ENCODE data around the gene TMPRSS13.

TMPRSS13 gene

DNA sequence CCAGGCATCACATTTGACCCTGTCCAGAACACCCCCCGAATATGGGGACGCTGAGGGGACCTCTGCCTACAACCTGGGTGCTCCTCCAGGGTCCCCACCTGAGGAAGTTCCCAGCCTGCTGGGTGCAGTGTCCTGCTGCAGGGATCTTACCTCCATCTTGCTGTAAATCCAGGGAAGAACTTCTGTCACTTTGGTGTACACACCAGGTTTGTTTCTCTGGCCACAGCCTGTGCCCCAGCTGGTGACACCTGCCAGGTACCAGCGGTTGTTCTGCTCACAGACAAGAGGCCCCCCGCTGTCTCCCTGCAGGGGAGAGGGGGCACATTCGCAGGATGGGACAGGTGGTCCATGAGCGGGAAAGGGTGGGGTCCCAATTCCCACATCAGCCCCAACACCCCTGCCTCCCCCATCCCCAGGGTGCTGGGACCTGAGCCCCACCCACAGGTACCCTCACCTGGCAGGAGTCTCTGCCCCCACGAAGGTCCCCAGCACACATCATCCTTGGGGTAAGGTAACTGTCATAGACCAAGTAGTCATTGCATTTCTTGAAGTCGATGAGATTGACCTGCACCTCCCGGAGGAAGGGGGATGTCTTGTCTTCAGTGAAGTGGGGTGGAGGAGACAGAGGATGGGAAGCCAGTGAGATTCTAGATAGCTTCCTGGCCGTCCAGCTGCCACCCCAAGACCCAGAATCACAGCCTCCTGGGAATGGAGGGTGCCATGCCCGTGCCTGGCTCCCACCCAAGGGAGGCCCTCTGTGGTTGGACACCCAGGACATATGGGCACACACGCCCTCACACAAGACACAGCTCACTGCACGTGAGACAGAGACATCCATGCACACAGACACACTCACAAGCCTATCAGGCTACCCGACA is 25.5 kb downstream of the TMPRSS13 start:
- Mint-ChIP-seq H3K27ac (no peak overlapping the region), H3K4me3 (no peak overlapping the region), H3K9me3 (no peaks in the 10 kb centered on the region), H3K36me3 (no peaks in the 10 kb centered on the region), H3K27me3 (no peaks in the 10 kb centered on the region), H3K4me1 (peaks cover 33% of the 10 kb centered on the region)
- no peak for ATAC-seq

DNA sequence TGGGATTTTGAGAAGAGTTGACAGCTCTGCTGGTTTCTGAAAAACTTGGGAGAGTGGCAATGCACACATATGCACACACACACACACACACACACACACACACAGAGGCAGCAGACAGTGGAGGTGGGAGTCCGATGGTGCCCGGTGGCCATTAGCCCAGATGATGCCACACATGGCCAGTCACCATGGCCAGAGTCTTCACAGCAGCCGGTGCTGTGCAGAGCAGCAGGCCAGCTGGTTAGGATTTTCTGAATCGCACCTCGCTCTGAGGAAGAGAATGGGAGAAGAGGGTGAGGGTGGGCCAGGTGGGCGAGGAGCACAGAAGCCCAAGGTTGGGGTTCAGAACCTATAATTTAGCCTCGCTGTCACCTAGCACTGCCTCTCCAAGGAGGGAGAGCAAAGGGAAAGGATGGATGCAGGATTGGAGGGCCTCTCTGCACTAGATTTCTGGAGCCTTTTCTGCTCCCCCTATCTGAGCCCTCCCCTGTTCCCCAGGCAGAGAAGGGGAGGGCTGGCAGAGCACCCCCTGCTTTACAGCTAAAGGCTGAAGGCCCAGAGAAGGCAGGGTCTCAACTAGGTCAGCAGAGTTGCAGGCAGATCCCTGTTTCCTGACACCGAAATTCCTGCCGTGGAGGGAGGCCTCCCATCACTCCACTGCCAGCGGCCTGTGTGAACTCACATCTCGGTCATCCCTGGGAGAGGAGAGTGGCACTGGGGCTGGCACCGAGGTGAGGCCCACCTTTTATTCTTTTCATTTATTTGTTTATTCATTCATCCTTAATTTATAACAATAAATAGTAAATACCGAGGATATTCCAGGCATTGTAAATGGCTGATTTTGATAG is 27.0 kb downstream of the TMPRSS13 start:
- Mint-ChIP-seq H3K27me3 (no peaks in the 10 kb centered on the region), H3K4me1 (peaks cover 31% of the 10 kb centered on the region), H3K9me3 (no peaks in the 10 kb centered on the region), H3K27ac (no peak overlapping the region), H3K4me3 (no peak overlapping the region), H3K36me3 (no peaks in the 10 kb centered on the region)
- ATAC-seq, result no peak

DNA sequence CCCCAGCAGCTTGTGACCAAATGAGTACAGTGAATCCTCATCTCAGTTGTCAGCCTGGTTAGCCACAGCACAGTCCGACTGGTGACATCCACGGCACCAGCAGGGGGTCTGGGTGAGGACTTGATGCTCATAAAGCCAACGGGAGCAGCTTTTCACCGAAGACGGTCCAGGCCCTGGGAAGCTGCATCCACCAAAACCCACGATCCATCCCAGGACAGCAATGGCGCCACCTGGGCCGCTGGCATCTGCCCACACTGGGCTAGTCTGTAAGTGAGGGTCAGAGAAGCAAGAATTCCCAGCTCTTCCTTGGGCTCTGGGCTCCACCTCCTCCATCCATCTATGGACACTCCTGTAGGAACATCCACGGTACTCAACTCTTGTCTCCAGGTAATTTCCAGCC is 27.6 kb downstream of the TMPRSS13 start:
- Mint-ChIP-seq H3K27me3 (no peaks in the 10 kb centered on the region), H3K4me1 (peaks cover 29% of the 10 kb centered on the region), H3K9me3 (no peaks in the 10 kb centered on the region), H3K36me3 (no peaks in the 10 kb centered on the region), H3K4me3 (no peak overlapping the region), H3K27ac (no peak overlapping the region)
- ATAC-seq, result no peak

DNA sequence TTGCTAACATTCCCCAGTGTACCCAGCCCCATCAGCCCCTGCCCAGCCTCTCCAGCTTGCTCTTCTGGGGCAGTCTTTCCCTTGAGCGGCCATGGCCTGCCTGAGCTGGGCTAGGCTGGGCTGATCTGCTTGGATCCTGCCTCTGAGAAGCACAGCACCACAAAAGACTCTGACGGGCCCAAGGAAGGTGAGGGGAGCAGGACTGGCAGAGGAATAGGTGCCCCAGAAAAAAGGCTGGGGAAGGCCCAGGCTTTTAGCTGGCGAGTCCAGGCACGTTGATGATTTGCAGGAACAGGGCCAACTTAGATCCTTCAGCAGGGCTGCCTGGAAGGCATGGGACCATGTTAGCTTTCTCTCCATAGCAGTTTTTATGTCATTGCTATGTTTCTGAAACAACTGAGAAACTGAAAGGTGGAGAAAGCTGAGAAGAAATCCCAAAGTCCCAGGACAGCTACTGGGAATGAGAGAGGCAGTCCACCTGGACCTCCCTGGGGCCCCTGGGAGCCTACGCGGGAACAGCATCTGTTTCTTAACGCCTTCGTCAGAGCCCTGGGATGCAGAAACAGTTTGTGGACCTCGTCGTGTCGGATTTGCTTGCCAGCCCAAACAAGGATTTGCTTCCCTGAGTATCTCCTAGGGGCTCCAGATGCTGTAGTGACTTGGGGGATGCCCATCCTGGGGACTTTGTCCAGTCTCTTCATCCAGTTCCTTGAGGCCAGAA is 28.3 kb downstream of the TMPRSS13 start:
- ATAC-seq, result peak; percentile 34
- Mint-ChIP-seq H3K4me1 (peaks cover 29% of the 10 kb centered on the region), H3K4me3 (no peak overlapping the region), H3K27me3 (no peaks in the 10 kb centered on the region), H3K27ac (peak overlapping the region; percentile 87), H3K36me3 (no peaks in the 10 kb centered on the region), H3K9me3 (no peaks in the 10 kb centered on the region)

DNA sequence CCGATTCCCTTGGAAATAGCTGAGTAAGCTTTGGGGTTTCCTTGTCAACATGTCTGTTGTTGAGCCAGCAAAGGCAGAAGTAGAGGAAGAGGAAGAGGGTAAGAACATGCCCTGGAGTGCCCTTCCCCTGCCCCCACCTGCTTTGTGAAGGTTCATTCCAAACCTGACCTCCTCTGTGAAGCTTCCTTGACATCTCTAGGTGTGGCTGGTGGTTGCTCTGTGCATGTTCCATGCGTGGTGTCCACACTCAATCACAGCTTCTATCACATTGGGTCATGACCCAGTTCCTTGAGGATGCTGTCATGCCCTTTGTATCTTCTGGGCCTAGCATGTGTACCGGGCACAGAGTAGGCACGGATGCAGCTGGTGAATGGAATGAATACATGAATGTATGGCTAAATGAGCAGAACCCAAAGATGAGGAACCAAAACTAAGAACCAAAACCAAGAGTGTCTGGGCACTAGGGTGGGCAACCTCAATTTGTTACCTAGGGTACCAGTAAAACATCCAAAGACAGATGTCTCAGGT is 29.0 kb downstream of the TMPRSS13 start:
- peak; percentile 94 for ATAC-seq
- no peaks in the 10 kb centered on the region for H3K27me3 Mint-ChIP-seq
- H3K9me3 Mint-ChIP-seq, result no peaks in the 10 kb centered on the region
- no peaks in the 10 kb centered on the region for H3K36me3 Mint-ChIP-seq
- no peak overlapping the region for H3K4me3 Mint-ChIP-seq
- peaks cover 29% of the 10 kb centered on the region for H3K4me1 Mint-ChIP-seq
- peak overlapping the region; percentile 87 for H3K27ac Mint-ChIP-seq

DNA sequence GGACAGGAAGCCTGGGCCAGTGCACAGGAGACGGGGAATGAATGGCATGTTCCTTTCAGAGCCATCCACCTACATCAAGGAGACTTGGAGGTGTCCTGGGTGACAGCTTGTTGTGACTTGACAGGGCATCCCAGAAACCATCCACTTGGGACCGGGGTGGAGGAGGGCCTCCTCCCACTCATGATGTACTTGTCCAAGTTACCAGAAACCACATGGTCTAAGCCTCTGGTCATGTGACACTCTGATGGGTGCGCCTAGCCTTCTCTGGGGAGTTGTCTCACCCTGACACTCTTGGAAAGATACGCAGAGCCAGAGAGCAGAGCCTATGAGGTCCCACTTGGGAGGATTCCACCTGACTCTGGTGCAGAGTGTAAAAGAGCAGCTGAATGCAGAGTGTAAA is 31.1 kb downstream of the TMPRSS13 start:
- Mint-ChIP-seq H3K27me3 (peaks cover 10% of the 10 kb centered on the region), H3K4me3 (no peak overlapping the region), H3K9me3 (no peaks in the 10 kb centered on the region), H3K4me1 (peaks cover 29% of the 10 kb centered on the region), H3K36me3 (no peaks in the 10 kb centered on the region), H3K27ac (no peak overlapping the region)
- no peak for ATAC-seq

DNA sequence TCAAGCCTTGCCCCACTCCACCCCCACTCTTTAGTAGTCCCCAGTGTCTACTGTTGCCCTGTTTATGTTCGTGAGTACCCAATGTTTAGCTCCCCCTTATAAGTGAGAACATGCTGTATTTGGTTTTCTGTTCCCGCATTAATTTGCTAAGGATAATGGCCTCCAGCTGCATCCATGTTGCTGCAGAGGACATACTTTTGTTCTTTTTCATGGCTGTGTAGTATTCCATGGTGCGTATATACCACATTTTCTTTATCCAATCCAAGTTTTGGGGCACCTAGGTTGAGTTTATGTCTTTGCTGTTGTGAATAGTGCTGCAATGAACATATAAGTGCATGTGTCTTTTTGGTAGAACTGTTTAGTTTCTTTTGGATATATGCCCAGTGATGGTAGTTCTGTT is 36.6 kb downstream of the TMPRSS13 start:
- ATAC-seq, result no peak
- H3K9me3 Mint-ChIP-seq, result peaks cover 6% of the 10 kb centered on the region
- peaks cover 25% of the 10 kb centered on the region for H3K27me3 Mint-ChIP-seq
- H3K4me3 Mint-ChIP-seq, result no peak overlapping the region
- H3K27ac Mint-ChIP-seq, result no peak overlapping the region
- H3K36me3 Mint-ChIP-seq, result peaks cover 4% of the 10 kb centered on the region
- peaks cover 11% of the 10 kb centered on the region for H3K4me1 Mint-ChIP-seq

DNA sequence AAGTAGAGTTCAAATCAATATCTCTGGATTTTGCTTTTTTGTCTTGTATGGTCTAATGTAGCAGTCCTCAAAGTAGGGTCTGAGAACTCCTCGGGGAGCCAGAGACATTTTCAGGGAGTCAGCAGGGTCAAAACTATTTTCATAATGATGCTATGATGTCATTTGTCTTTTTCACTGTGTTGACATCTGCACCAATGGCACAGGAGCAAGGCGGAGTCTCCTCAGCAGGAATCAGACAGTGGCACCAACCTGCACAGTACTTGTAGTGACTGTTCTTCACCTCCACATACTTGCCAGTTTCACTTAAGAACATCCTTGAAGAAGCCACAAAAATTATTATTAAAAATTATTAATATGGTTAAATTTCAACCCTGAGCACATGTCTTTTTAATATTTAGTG is 37.8 kb downstream of the TMPRSS13 start:
- H3K27ac Mint-ChIP-seq, result no peak overlapping the region
- H3K4me1 Mint-ChIP-seq, result peaks cover 13% of the 10 kb centered on the region
- H3K9me3 Mint-ChIP-seq, result peaks cover 6% of the 10 kb centered on the region
- peaks cover 25% of the 10 kb centered on the region for H3K27me3 Mint-ChIP-seq
- H3K36me3 Mint-ChIP-seq, result peaks cover 4% of the 10 kb centered on the region
- no peak overlapping the region for H3K4me3 Mint-ChIP-seq
- no peak for ATAC-seq

DNA sequence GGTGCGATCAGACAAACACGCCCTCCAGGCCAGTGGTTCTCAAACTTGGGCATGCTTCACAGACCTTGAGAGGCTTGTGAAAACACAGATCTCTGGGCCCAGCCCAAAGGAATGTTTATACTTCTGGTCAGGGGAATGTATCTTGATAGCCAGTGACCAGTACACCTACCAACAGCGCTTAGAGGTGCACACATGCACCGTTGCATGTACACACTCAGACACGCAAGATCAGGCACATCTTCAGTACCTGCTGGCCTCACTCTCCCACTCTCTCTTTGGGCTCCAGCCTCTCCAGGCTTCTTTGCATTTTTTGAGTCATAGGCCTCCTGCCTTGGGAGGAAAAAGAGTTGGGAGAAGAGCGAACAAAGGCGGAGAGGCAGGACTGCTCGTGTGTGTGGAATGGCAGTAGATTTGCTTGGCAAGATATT is 41.0 kb downstream of the TMPRSS13 start:
- peaks cover 13% of the 10 kb centered on the region for H3K4me1 Mint-ChIP-seq
- H3K4me3 Mint-ChIP-seq, result no peak overlapping the region
- H3K27ac Mint-ChIP-seq, result no peak overlapping the region
- peaks cover 6% of the 10 kb centered on the region for H3K9me3 Mint-ChIP-seq
- ATAC-seq, result peak; percentile 35
- H3K36me3 Mint-ChIP-seq, result peaks cover 4% of the 10 kb centered on the region
- peaks cover 16% of the 10 kb centered on the region for H3K27me3 Mint-ChIP-seq

DNA sequence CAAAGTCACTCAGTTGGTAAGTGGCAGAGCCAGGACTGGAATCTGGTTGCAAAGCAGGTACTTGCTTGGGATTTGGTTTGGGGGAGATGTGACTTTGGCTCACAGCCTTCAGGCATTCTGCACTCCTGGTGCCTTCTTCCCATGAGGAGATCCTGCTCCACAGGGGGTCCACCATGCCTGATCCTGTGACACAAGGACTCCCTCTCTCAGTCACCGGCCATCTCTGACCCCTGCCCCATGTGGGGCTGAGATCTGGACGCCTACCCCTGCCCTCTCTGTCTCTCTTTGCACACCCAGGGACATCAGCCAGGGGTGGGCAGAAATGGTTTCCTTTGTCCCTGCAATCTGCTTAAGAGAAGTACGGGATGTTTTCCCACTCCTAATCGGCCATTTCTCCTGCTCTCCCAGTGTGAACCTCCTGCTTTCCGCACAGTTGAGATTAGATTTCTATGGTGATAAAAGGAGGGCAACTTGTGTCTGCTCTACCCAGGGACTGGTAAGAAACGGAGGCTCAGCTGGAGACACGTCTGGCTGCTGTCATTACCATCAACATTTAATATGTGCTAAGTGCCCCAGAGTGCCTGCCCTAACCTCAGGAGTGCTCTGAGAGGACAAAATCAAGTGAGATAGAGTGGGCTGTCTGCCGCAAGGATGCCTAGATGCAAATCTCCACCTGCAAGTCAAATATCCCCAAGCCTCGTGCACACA is 41.6 kb downstream of the TMPRSS13 start:
- Mint-ChIP-seq H3K36me3 (peaks cover 4% of the 10 kb centered on the region), H3K9me3 (peaks cover 6% of the 10 kb centered on the region), H3K4me1 (peaks cover 13% of the 10 kb centered on the region), H3K4me3 (no peak overlapping the region), H3K27me3 (peaks cover 10% of the 10 kb centered on the region), H3K27ac (no peak overlapping the region)
- peak; percentile 21 for ATAC-seq

DNA sequence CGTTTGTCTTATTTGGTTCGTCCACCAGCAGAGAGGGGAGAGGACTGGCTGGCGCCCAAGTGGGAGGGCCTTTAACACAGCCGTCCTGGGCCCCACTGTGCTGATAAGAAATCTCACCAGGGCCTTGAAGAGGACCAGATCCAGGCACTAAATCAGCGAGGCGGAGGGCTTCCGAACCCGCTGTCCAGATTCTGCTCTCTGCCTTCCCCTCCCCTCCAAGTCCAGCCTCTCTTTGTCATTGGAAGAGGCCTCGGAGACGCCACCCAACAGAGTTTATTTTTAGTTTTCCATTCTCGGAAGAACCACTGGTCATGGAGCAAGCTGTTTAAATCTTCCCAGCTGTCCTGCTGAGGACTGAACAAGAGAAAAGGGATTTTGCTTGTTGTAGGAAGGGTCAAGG is 43.4 kb downstream of the TMPRSS13 start:
- ATAC-seq, result no peak
- Mint-ChIP-seq H3K4me1 (peaks cover 13% of the 10 kb centered on the region), H3K27ac (no peak overlapping the region), H3K4me3 (no peak overlapping the region), H3K36me3 (peaks cover 4% of the 10 kb centered on the region), H3K27me3 (peaks cover 12% of the 10 kb centered on the region), H3K9me3 (peaks cover 6% of the 10 kb centered on the region)

DNA sequence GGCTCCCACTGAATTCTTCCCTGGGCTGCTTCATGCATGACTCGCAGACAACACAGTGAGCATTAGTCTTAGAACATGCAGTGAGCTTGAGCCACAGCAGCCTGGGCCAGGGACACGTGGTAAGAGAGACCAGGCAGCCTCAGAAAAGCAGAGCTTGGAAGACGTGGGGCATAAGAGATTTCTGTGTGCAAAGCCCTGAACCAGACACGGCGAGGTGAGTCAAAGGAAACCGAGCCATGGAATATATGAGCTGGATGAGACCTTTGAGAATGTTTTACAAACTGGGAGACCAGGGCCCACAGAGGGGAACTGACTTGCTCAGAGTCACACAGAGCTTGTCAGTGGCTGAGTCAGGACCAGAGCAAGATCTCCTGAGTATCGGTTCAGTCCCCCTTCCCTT is 44.2 kb downstream of the TMPRSS13 start:
- H3K27me3 Mint-ChIP-seq, result peaks cover 18% of the 10 kb centered on the region
- no peak overlapping the region for H3K4me3 Mint-ChIP-seq
- H3K9me3 Mint-ChIP-seq, result peaks cover 4% of the 10 kb centered on the region
- ATAC-seq, result no peak
- no peak overlapping the region for H3K27ac Mint-ChIP-seq
- peaks cover 13% of the 10 kb centered on the region for H3K4me1 Mint-ChIP-seq
- H3K36me3 Mint-ChIP-seq, result peaks cover 3% of the 10 kb centered on the region

DNA sequence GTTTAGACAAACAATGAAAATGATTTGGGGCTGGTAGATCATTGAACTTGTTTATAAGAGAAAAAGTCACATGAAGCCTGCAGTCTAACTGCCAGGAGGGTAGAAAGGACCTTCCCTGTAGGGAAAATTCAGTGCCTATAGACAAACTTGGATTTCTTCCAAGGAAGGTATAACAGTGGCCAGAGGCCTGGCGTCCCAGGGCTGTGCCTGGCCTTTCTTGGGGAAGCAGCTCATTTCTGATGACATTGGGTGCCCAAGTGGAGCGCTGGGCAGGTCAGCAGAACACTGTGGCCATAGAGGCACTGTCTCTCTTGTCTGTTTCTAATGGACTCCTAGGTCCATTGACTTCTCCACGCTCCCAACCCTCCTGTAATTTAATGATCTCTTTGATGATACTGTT is 46.1 kb downstream of the TMPRSS13 start:
- no peaks in the 10 kb centered on the region for H3K36me3 Mint-ChIP-seq
- peaks cover 7% of the 10 kb centered on the region for H3K4me1 Mint-ChIP-seq
- no peak for ATAC-seq
- peaks cover 28% of the 10 kb centered on the region for H3K27me3 Mint-ChIP-seq
- H3K27ac Mint-ChIP-seq, result no peak overlapping the region
- no peaks in the 10 kb centered on the region for H3K9me3 Mint-ChIP-seq
- H3K4me3 Mint-ChIP-seq, result no peak overlapping the region

DNA sequence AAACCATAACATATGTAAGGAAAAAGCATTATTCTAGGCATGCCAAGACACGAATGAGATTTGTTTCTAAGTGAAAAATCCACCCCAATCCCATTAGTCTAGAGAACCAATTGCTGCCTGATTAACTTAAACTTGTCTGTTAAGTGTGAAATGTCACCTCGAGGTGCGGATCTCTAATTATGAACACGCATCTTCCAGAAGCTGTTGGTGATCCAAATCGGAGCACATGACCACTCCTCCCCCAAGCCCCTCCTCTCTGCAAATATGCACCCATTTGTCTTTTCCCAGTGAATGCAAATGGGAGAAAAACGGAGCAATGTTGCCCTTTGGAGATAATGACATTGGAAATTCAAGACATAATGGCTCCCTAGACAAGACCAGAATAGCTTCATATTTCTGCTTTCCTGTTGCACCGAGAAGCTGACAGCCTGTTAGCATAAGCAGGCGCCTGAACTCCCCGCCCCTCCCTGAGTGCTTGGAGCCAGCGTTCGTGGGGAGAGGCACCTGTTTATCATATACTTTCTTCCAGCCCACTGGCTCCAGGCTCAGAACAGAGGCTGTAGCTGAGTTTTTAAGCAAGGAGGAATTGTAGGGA is 46.8 kb downstream of the TMPRSS13 start:
- no peak overlapping the region for H3K4me3 Mint-ChIP-seq
- H3K27me3 Mint-ChIP-seq, result peaks cover 35% of the 10 kb centered on the region
- H3K36me3 Mint-ChIP-seq, result no peaks in the 10 kb centered on the region
- peaks cover under 1% of the 10 kb centered on the region for H3K4me1 Mint-ChIP-seq
- H3K27ac Mint-ChIP-seq, result no peak overlapping the region
- no peak for ATAC-seq
- no peaks in the 10 kb centered on the region for H3K9me3 Mint-ChIP-seq

All from stimulated activated memory B cell treated with anti-CD40 and anti-IgM and Interleukin-4, amounts not matched to agents 10 μg/mL and 1 μg/mL and 100 μg/mL, for 72 hours (primary cell).